T-cell (primary cell): ENCODE data around the gene DACT1. TPM values are rescaled to one million over a fixed set of nuclear protein-coding genes. Genes with fewer than 3 reads are reported as not detected.

Source experiments
- ATAC-seq, 4 experiments: fragments of 200-7000 bp in 3 of 4; fragments of 150-1000 bp in 1 of 4; cut with Tn5 transposase; replicated peaks in 1 of 4; 1 replicate in 3 of 4; 2 replicates in 1 of 4; pipeline ENCODE4 v1.10.0; 2021; ENCODE audit warnings: moderate library complexity in 3 of 4, mild to moderate bottlenecking in 2 of 4, moderate number of reproducible peaks in 1 of 4
- CTCF ChIA-PET, 2 donors: fragments of 300-600 bp; sonication (Branson Sonifier 250); formaldehyde crosslinking; loops; one replicate each; lab custom pipeline; 2022; ENCODE audit warnings: antibody characterized with exemption in 2 of 2; lab: Charles Lee
- POLR2A ChIA-PET, 2 donors: fragments of 300-600 bp; sonication (Branson Sonifier 250); formaldehyde crosslinking; loops; one replicate each; lab custom pipeline; 2022; ENCODE audit warnings: antibody characterized with exemption in 2 of 2; lab: Charles Lee
- DNase-seq, 35 experiments: peaks; one replicate each; pipeline versions ENCODE4 v3.0.0 to v3.0.0-alpha.2; 2013 to 2023
- H3K27ac ChIP-seq: one replicate; pipeline ENCODE4 v1.5.1; 2013; ENCODE audit warnings: low read length
- H3K27me3 ChIP-seq, 2 experiments: replicated peaks in 1 of 2; 1 replicate in 1 of 2; 2 replicates in 1 of 2; pipeline versions ENCODE4 v1.6.1 to v1.7.0; 2013; ENCODE audit warnings: low read length in 1 of 2, mixed read lengths in 1 of 2; ENCODE audit not compliant: control insufficient read depth in 2 of 2, insufficient read depth in 2 of 2; ENCODE audit errors: extremely low read depth in 1 of 2
- H3K36me3 ChIP-seq, 2 donors: 1 replicate in 1 of 2; 2 replicates in 1 of 2; pipeline versions ENCODE4 v1.6.1 to v1.7.0; 2013; ENCODE audit warnings: low read length in 1 of 2; ENCODE audit not compliant: control insufficient read depth in 2 of 2, insufficient read depth in 1 of 2; ENCODE audit errors: extremely low read depth in 1 of 2
- H3K4me1 ChIP-seq, 2 experiments: 1 replicate in 1 of 2; 2 replicates in 1 of 2; pipeline versions ENCODE4 v1.6.1 to v1.7.0; 2013; ENCODE audit warnings: low read length in 2 of 2, mixed read lengths in 1 of 2; ENCODE audit not compliant: insufficient read depth in 2 of 2, control insufficient read depth in 1 of 2; ENCODE audit errors: extremely low read depth in 1 of 2
- H3K4me3 ChIP-seq, 2 donors: 1 replicate in 1 of 2; 2 replicates in 1 of 2; pipeline versions ENCODE4 v1.5.1 to v1.7.0; 2013; ENCODE audit warnings: mild to moderate bottlenecking in 2 of 2, low read length in 1 of 2, moderate library complexity in 1 of 2; ENCODE audit not compliant: control insufficient read depth in 1 of 2; ENCODE audit errors: extremely low read depth in 1 of 2
- H3K9me3 ChIP-seq: 2 replicates; pipeline ENCODE4 v1.7.0; 2013
- H3K27ac Mint-ChIP-seq, 2 donors: one replicate each; pipeline ENCODE4 v1.8.0; 2020 to 2021; ENCODE audit warnings: mild to moderate bottlenecking in 2 of 2, mixed read lengths in 2 of 2
- H3K27me3 Mint-ChIP-seq, 2 donors: one replicate each; pipeline ENCODE4 v1.8.0; 2021 to 2022; ENCODE audit warnings: mixed read lengths in 2 of 2
- H3K36me3 Mint-ChIP-seq: one replicate; pipeline ENCODE4 v1.8.0; 2021; ENCODE audit warnings: mixed read lengths
- H3K4me1 Mint-ChIP-seq, 3 donors: one replicate each; pipeline ENCODE4 v1.8.0; 2020 to 2022; ENCODE audit warnings: mixed read lengths in 3 of 3, mild to moderate bottlenecking in 1 of 3
- H3K4me3 Mint-ChIP-seq, 3 donors: one replicate each; pipeline ENCODE4 v1.8.0; 2020 to 2022; ENCODE audit warnings: mild to moderate bottlenecking in 3 of 3, mixed read lengths in 3 of 3, moderate library complexity in 3 of 3
- H3K9me3 Mint-ChIP-seq, 3 donors: one replicate each; pipeline ENCODE4 v1.8.0; 2020 to 2022; ENCODE audit warnings: mixed read lengths in 3 of 3
- WGBS: methylation state at CpG from one replicate; pipeline ENCODE4 v1.1.5; 2013; ENCODE audit warnings: missing lambda C conversion rate; ENCODE audit not compliant: insufficient coverage; 5-methylcytosine and 5-hydroxymethylcytosine counted together
- total RNA-seq, 35 experiments: library from RNA in 6 of 35; stranded (reverse) in 6 of 35; fragments of 120-200 nt in 1 of 35; gene quantifications; one replicate each; pipeline versions ENCODE4 v1.2.1 to v1.2.4 and lab custom pipeline; 2013 to 2026

Gene DACT1
- total RNA-seq, 5 donors from 2014 or later (not counting 1 experiment from before 2014, with no cell fraction given) = 5.6 to 35.9 (median 10.0) TPM

DNA sequence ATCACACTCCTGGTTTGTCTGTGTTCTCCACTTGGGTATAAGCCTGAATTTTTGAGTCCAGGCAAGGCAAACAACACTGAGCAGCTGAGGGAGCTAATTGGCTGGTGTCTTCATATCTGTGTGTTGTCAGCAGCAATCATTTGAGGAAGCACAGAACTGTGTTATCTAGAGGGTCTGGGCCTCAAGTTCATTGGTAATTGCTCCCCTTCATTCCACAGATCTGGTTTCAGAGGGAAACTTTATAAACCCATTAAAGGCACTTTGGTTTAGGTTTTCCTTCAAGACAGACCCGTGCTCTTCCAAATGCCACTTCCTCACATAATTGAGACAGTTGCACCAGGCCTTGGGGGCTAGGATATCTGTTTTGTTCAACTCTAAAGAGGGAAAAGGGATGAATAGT, 5.6 kb downstream of the DACT1 start:
- H3K4me3 Mint-ChIP-seq = peak overlapping the region in 1 of 3 donors; percentile 8

DNA sequence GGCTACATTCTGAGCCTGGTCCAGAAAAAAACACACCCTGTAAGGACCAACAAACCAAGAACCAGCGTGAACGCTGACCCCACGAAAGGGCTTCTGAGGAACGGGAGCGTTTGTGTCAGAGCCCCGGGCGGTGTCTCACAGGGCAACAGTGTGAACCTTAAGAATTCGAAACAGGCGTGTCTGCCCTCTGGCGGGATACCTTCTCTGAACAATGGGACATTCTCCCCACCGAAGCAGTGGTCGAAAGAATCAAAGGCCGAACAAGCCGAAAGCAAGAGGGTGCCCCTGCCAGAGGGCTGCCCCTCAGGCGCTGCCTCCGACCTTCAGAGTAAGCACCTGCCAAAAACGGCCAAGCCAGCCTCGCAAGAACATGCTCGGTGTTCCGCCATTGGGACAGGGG, 7.9 kb downstream of the DACT1 start:
- WGBS = 94% methylated on average over 20 of the region's 20 CpGs
- ChIA-PET CTCF (no interaction called here), POLR2A (interaction anchor here in 1 of 2 donors (0.6 kb wide), 1 partner anchor 1603 kb away, joined by 4 read pairs; the partner anchor contains the start of gene PPM1A)
- H3K27ac ChIP-seq = no peak overlapping the region
- no peak overlapping the region for H3K4me3 Mint-ChIP-seq
- H3K9me3 Mint-ChIP-seq = no peaks in the 10 kb centered on the region
- H3K4me1 ChIP-seq = peaks cover 0 to 2% of the 10 kb centered on the region in 2 experiments
- H3K36me3 ChIP-seq = peaks cover 0 to 10% of the 10 kb centered on the region in 2 donors
- H3K36me3 Mint-ChIP-seq = peaks cover 13% of the 10 kb centered on the region
- H3K27me3 Mint-ChIP-seq = peaks cover 0 to 12% of the 10 kb centered on the region in 2 donors
- ATAC-seq = no peak
- no peak overlapping the region for H3K4me3 ChIP-seq
- DNase-seq = no peak
- no peak overlapping the region for H3K27ac Mint-ChIP-seq
- H3K27me3 ChIP-seq = no peaks in the 10 kb centered on the region
- H3K4me1 Mint-ChIP-seq = peaks cover 5 to 15% (median 10%) of the 10 kb centered on the region in 3 donors
- H3K9me3 ChIP-seq = no peaks in the 10 kb centered on the region

More for the DNA sequence above, 5.6 kb downstream of the DACT1 start:
- H3K9me3 Mint-ChIP-seq = no peaks in the 10 kb centered on the region
- ATAC-seq (no peak), DNase-seq (no peak)
- Histone ChIP-seq H3K9me3 (no peaks in the 10 kb centered on the region), H3K27me3 (peaks cover 0 to 6% of the 10 kb centered on the region in 2 experiments), H3K27ac (no peak overlapping the region), H3K36me3 (peaks cover 0 to 10% of the 10 kb centered on the region in 2 donors), H3K4me1 (peaks cover 7 to 10% of the 10 kb centered on the region in 2 experiments), H3K4me3 (no peak overlapping the region)
- peaks cover 6 to 32% of the 10 kb centered on the region in 2 donors for H3K27me3 Mint-ChIP-seq
- POLR2A ChIA-PET = no interaction called here
- H3K27ac Mint-ChIP-seq = no peak overlapping the region
- CTCF ChIA-PET = interaction anchor here (0.6 kb wide), 4 partner anchors 44 to 1001 kb away, joined by 3 to 8 read pairs (median 4); no protein-coding TSS in a partner anchor
- peaks cover 21 to 35% (median 30%) of the 10 kb centered on the region in 3 donors for H3K4me1 Mint-ChIP-seq
- WGBS = no CpG with 5 or more reads among the region's 1 CpG
- peaks cover 13% of the 10 kb centered on the region for H3K36me3 Mint-ChIP-seq

DNA sequence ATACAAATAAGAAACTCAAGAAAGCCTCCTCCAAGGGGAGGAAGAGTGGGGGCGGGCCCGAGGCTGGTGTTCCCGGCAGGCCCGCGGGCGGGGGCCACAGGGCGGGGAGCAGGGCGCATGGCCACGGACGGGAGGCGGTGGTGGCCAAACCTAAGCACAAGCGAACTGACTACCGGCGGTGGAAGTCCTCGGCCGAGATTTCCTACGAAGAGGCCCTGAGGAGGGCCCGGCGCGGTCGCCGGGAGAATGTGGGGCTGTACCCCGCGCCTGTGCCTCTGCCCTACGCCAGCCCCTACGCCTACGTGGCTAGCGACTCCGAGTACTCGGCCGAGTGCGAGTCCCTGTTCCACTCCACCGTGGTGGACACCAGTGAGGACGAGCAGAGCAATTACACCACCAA, 8.7 kb downstream of the DACT1 start:
- Mint-ChIP-seq H3K9me3 (no peaks in the 10 kb centered on the region), H3K27ac (no peak overlapping the region), H3K4me3 (no peak overlapping the region), H3K4me1 (peaks cover 0 to 15% (median 14%) of the 10 kb centered on the region in 3 donors), H3K36me3 (peaks cover 13% of the 10 kb centered on the region), H3K27me3 (peaks cover 0 to 7% of the 10 kb centered on the region in 2 donors)
- Histone ChIP-seq H3K36me3 (peaks cover 0 to 10% of the 10 kb centered on the region in 2 donors), H3K4me1 (peaks cover 0 to 4% of the 10 kb centered on the region in 2 experiments), H3K9me3 (no peaks in the 10 kb centered on the region), H3K27ac (no peak overlapping the region), H3K4me3 (no peak overlapping the region), H3K27me3 (no peaks in the 10 kb centered on the region)
- ChIA-PET POLR2A (no interaction called here), CTCF (no interaction called here)
- DNase-seq (no peak), ATAC-seq (no peak)
- 92% methylated on average over 23 of the region's 34 CpGs for WGBS

DNA sequence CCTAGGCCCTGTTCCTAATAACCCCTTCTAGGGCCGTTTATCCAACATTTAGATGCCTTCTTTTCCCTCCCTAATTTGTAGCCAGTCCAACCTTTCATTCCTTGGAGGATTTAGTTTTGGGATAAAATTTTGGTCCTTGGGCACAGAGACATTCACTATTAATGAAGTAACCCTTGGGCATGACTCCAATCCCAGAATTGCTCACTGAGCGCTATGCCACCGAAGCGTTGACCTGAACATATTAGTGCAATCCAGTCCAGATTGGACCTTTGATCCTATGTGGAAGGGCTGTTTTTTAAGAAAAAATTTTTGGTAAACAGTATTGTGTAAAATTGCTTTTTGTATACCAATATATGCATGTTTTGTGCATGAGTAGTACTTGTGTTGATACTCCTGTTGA, 10.0 kb downstream of the DACT1 start:
- Mint-ChIP-seq H3K36me3 (peaks cover 10% of the 10 kb centered on the region), H3K27ac (no peak overlapping the region), H3K9me3 (no peaks in the 10 kb centered on the region), H3K27me3 (peaks cover 0 to 1% of the 10 kb centered on the region in 2 donors), H3K4me1 (peaks cover 0 to 24% (median 18%) of the 10 kb centered on the region in 3 donors), H3K4me3 (no peak overlapping the region)
- Histone ChIP-seq H3K9me3 (no peaks in the 10 kb centered on the region), H3K4me1 (peaks cover 0 to 4% of the 10 kb centered on the region in 2 experiments), H3K27me3 (no peaks in the 10 kb centered on the region), H3K4me3 (no peak overlapping the region), H3K36me3 (peaks cover 0 to 10% of the 10 kb centered on the region in 2 donors), H3K27ac (no peak overlapping the region)
- ChIA-PET POLR2A (no interaction called here), CTCF (no interaction called here)
- ATAC-seq (no peak), DNase-seq (no peak)
- no CpG with 5 or more reads among the region's 4 CpGs for WGBS

DNA sequence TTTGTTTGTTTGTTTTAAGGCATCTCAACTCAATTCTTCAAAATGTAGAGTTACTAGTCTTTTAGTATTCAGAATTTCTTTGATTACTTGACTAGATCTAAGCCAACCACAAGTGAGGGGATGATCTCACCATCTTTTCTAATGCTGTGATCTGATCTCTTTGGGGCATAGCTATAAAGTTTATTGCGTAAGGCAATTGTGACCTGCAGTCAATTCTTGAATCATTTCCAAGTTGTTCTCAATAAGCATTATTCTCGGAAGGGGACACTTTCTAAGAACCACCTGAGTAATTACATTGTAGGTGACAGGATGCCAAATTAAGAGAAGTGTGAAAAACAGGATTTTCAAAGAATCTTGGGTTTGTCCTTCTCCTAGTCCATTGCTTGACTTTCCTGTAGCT, 13.1 kb downstream of the DACT1 start:
- no CpG with 5 or more reads among the region's 2 CpGs for WGBS
- peaks cover 7% of the 10 kb centered on the region for H3K36me3 Mint-ChIP-seq
- CTCF ChIA-PET = no interaction called here

DNA sequence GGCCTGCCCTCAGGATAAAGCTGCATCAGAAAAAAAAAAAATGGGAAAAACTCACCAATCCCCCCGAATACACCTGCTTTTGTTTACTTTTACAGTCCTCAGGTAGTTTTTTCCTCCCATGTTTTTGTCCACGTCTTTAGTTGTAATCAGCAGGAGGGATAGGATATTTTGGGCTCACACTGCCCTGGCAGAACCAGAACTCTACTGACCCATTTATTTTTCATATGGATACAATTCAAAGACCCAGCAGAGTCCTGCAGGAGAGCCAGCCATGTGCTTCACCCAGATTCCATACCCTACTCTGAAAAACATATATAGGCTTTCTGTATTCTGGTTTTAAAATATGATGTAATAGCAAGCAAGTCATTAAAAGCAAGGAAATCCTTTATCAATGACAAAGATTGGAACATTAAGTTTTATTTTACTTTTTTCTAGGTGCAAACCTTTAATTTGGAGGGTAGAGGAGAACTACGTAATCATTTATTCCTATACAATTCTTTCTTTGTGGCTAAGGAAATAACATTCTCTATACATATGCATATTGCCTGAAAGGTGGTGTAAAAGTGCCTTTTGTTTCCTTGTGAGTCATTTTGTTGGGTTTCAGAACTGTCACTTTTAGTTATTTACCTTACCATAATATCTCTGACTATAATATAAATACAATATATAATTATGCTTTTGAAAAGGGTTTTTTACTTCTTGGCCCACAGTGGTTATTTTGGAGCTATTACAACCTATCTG, 19.1 kb downstream of the DACT1 start:
- Histone ChIP-seq H3K36me3 (no peaks in the 10 kb centered on the region), H3K4me3 (no peak overlapping the region), H3K4me1 (peaks cover 0 to 4% of the 10 kb centered on the region in 2 experiments), H3K27ac (no peak overlapping the region), H3K9me3 (no peaks in the 10 kb centered on the region), H3K27me3 (peaks cover 0 to 2% of the 10 kb centered on the region in 2 experiments)
- no peak overlapping the region for H3K27ac Mint-ChIP-seq
- no peaks in the 10 kb centered on the region for H3K36me3 Mint-ChIP-seq
- H3K4me3 Mint-ChIP-seq = no peak overlapping the region
- H3K9me3 Mint-ChIP-seq = peaks cover 0 to 6% (median 0%) of the 10 kb centered on the region in 3 donors
- no peak for ATAC-seq
- peaks cover 4 to 27% (median 8%) of the 10 kb centered on the region in 3 donors for H3K4me1 Mint-ChIP-seq
- CTCF ChIA-PET = interaction anchor here in 1 of 2 donors (0.6 kb wide), 1 partner anchor 81 kb away, joined by 3 read pairs; no protein-coding TSS in a partner anchor
- no peaks in the 10 kb centered on the region for H3K27me3 Mint-ChIP-seq
- no peak for DNase-seq
- POLR2A ChIA-PET = no interaction called here
- no CpG with 5 or more reads among the region's 3 CpGs for WGBS

More for the DNA sequence above, 13.1 kb downstream of the DACT1 start:
- no peaks in the 10 kb centered on the region for H3K9me3 ChIP-seq
- Mint-ChIP-seq H3K4me1 (peaks cover 0 to 24% (median 13%) of the 10 kb centered on the region in 3 donors), H3K9me3 (no peaks in the 10 kb centered on the region), H3K27ac (peak overlapping the region in 1 of 2 donors; percentile 23), H3K27me3 (no peaks in the 10 kb centered on the region), H3K4me3 (no peak overlapping the region)
- peaks cover 0 to 2% of the 10 kb centered on the region in 2 experiments for H3K4me1 ChIP-seq
- H3K36me3 ChIP-seq = peaks cover 0 to 8% of the 10 kb centered on the region in 2 donors
- no peak for DNase-seq
- H3K4me3 ChIP-seq = no peak overlapping the region
- peaks cover 0 to 2% of the 10 kb centered on the region in 2 experiments for H3K27me3 ChIP-seq
- POLR2A ChIA-PET = interaction anchor here (0.6 to 1.1 kb wide), 2 partner anchors 12 to 1314 kb away, joined by 3 read pairs; no protein-coding TSS in a partner anchor
- ATAC-seq = peak in 1 of 4 experiments; percentile 48
- no peak overlapping the region for H3K27ac ChIP-seq
